Gastroesophageal sphincter (tissue), 4 donors: ENCODE results near the gene C1GALT1. TPM values are rescaled to one million over a fixed set of nuclear protein-coding genes. Genes with fewer than 3 reads are reported as not detected.
"Not testable (repeated sequence)": the region's sequence is repeated elsewhere in the genome, so short reads cannot be mapped to it uniquely, and the experiment has no call there.

Experiments
- ATAC-seq: fragments of 150-250 bp; one replicate; pipeline ENCODE4 v1.9.1; 2016; ENCODE audit warnings: mild to moderate bottlenecking, moderate library complexity
- H3K27ac ChIP-seq, 4 donors: fragments of 200-600 bp; sonication (generic) in 3 of 4; 1 replicate in 3 of 4; 2 replicates in 1 of 4; pipeline ENCODE4 v1.5.1; 2016 to 2019
- H3K27me3 ChIP-seq: fragments of 200-600 bp; sonication (generic); one replicate; pipeline ENCODE4 v1.5.1; 2019
- H3K36me3 ChIP-seq, 2 donors: fragments of 200-600 bp; sonication (generic); one replicate each; pipeline ENCODE4 v1.5.1; 2019; ENCODE audit warnings: control low read depth in 1 of 2
- H3K4me1 ChIP-seq, 3 donors: fragments of 200-600 bp; sonication (generic); 1 replicate in 2 of 3; 2 replicates in 1 of 3; pipeline ENCODE4 v1.5.1; 2016 to 2019; ENCODE audit warnings: control low read depth in 2 of 3
- H3K4me3 ChIP-seq, 2 donors: fragments of 200-600 bp; sonication (generic); one replicate each; pipeline ENCODE4 v1.5.1; 2019; ENCODE audit warnings: mild to moderate bottlenecking in 1 of 2, moderate library complexity in 1 of 2
- H3K9me3 ChIP-seq, 3 donors: fragments of 200-600 bp; sonication (generic); one replicate each; pipeline ENCODE4 v1.5.1; 2017 to 2019; ENCODE audit warnings: control low read depth in 2 of 3
- EP300 ChIP-seq: sonication (generic); formaldehyde crosslinking; IDR thresholded peaks from one replicate; pipeline ENCODE4 v1.6.1; 2017; ENCODE audit warnings: antibody characterized with exemption, mild to moderate bottlenecking
- POLR2A ChIP-seq, 2 donors: fragments of 450-650 bp; IDR thresholded peaks; one replicate each; pipeline ENCODE4 v1.6.1; 2017; ENCODE audit warnings: antibody characterized with exemption in 2 of 2, mild to moderate bottlenecking in 2 of 2, moderate library complexity in 1 of 2
- POLR2AphosphoS5 ChIP-seq: sonication (generic); formaldehyde crosslinking; IDR thresholded peaks from one replicate; pipeline ENCODE4 v1.6.1; 2017; ENCODE audit warnings: antibody characterized with exemption
- WGBS, 2 donors: methylation state at CpG; one replicate each; pipeline ENCODE4 v1.1.5; 2018; ENCODE audit warnings: low coverage in 1 of 2; 5-methylcytosine and 5-hydroxymethylcytosine counted together
- total RNA-seq, 4 donors: library from RNA; depleted of rRNA; stranded (reverse); fragments of >200 nt; gene quantifications; one replicate each; pipeline ENCODE4 v1.1.0, GENCODE V29; 2016
- TF ChIP-seq, protein P1 (sequence below), 4 experiments: fragments of 200-600 bp in 2 of 4; fragments of 450-650 bp in 2 of 4; sonication (generic) in 1 of 4; IDR thresholded peaks; one replicate each; pipeline ENCODE4 v1.5.1; 2017 to 2019; ENCODE audit warnings: antibody characterized with exemption in 4 of 4, mild to moderate bottlenecking in 2 of 4, moderate library complexity in 2 of 4

C1GALT1 gene
- total RNA-seq, 4 donors from 2014 or later = 11.7 to 34.6 (median 12.7) TPM

DNA sequence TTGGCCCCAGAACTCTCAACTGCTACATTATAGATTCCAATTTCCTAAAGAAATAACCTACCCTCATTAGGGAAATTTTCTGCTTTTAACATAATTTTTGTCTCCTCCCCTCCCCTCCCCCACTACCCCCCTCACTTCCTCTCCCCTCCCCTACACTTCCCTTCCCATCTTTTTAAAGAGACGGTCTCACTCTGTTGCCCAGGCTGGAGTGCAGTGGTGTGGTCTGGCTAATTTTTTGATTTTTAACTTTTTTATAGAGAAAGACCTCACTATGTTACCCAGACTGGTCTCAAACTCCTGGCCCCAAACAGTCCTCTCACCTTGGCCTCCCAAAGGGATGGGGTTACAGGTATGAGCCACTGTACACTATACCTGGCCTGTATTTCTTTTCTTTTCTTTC is 30.5 kb upstream of the C1GALT1 start:
- H3K9me3 ChIP-seq = no peaks in the 10 kb centered on the region
- no peaks in the 10 kb centered on the region for H3K27me3 ChIP-seq
- TF ChIP-seq POLR2AphosphoS5 = no peak
- TF ChIP-seq, protein P1, sequence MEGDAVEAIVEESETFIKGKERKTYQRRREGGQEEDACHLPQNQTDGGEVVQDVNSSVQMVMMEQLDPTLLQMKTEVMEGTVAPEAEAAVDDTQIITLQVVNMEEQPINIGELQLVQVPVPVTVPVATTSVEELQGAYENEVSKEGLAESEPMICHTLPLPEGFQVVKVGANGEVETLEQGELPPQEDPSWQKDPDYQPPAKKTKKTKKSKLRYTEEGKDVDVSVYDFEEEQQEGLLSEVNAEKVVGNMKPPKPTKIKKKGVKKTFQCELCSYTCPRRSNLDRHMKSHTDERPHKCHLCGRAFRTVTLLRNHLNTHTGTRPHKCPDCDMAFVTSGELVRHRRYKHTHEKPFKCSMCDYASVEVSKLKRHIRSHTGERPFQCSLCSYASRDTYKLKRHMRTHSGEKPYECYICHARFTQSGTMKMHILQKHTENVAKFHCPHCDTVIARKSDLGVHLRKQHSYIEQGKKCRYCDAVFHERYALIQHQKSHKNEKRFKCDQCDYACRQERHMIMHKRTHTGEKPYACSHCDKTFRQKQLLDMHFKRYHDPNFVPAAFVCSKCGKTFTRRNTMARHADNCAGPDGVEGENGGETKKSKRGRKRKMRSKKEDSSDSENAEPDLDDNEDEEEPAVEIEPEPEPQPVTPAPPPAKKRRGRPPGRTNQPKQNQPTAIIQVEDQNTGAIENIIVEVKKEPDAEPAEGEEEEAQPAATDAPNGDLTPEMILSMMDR (IDR thresholded peaks at IDR 0.05) = no peak
- TF ChIP-seq POLR2A (IDR thresholded peaks at IDR 0.05) = no peak
- no peak for TF ChIP-seq EP300
- no peak overlapping the region for H3K4me3 ChIP-seq
- no peaks in the 10 kb centered on the region for H3K36me3 ChIP-seq
- WGBS, 2 donors = 67% methylated on average over 1 of the region's 1 CpG; no CpG with 5 or more reads in 1 of the 2 donors
- ATAC-seq = no peak
- no peak overlapping the region for H3K27ac ChIP-seq
- no peaks in the 10 kb centered on the region for H3K4me1 ChIP-seq

DNA sequence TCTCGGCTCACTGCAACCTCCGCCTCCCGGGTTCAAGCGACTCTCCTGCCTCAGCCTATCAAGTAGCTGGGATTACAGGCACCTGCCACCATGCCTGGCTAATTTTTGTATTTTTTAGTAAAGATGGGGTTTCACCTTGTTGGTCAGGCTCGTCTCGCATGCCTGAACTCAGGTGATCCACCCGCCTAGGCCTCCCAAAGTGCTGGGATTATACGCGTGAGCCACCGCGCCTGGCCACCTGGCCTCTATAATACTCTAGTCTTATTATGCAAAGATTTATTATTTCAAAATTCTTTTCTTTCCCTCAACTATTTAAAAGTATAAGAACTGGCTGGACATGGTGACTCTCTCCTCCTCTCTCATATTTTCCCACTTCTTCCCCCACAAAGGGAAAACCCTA is 30.0 kb upstream of the C1GALT1 start:
- Histone ChIP-seq H3K27me3 (no peaks in the 10 kb centered on the region), H3K4me3 (no peak overlapping the region), H3K27ac (no peak overlapping the region), H3K36me3 (no peaks in the 10 kb centered on the region), H3K9me3 (no peaks in the 10 kb centered on the region), H3K4me1 (no peaks in the 10 kb centered on the region)
- no peak for ATAC-seq
- TF ChIP-seq, protein P1 (IDR thresholded peaks at IDR 0.05) = no peak
- TF ChIP-seq POLR2AphosphoS5 (no peak), EP300 (no peak), POLR2A (IDR thresholded peaks at IDR 0.05) (no peak)
- WGBS, 2 donors = 92 to 98% methylated on average over 7 to 11 of the region's 11 CpGs

DNA sequence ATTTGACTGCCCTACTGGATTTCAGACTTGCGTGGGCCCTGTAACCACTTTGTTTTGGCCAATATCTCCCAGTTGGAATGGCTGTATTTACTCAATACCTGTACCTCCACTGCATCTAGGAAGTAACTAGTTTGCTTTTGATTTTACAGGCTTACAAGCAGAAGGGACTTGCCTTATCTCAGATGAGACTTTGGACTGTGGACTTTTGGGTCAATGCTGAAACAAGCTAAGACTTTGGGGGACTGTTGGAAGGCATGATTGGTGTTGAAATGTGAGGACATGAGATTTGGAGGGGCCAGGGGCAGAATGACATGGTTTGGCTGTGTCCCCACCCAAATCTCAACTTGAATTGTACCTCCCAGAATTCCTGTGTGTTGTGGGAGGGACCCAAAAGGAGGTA is 28.0 kb upstream of the C1GALT1 start:
- not testable (repeated sequence) for H3K27me3 ChIP-seq, H3K36me3 ChIP-seq, H3K27ac ChIP-seq, H3K9me3 ChIP-seq, ATAC-seq, H3K4me1 ChIP-seq, H3K4me3 ChIP-seq
- WGBS, 2 donors = 100% methylated on average over 1 of the region's 1 CpG; no CpG with 5 or more reads in 1 of the 2 donors

DNA sequence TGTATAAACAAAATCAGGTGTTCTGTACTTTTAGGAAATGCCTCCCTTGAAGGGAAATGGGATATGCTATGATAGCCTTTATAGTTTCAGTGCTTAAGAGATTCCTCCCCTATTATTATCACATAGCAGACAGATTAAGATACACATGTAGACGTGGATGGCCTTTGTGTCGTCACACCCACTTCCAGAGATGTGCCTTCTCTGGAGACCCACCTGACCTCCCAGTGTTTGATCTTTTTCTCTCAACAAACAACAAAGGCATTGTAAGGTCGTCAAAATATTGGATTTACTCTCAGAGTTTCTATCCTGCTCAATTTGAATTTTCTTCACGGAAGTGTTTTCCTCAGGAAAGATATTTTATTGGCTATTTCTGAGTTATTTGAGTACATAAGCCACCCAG is 25.7 kb upstream of the C1GALT1 start:
- no peaks in the 10 kb centered on the region for H3K9me3 ChIP-seq
- H3K4me3 ChIP-seq = no peak overlapping the region
- no peaks in the 10 kb centered on the region for H3K4me1 ChIP-seq
- H3K27me3 ChIP-seq = no peaks in the 10 kb centered on the region
- TF ChIP-seq POLR2AphosphoS5 (no peak), POLR2A (IDR thresholded peaks at IDR 0.05) (no peak), EP300 (no peak)
- TF ChIP-seq, protein P1 (IDR thresholded peaks at IDR 0.05) = no peak
- ATAC-seq = no peak
- no peaks in the 10 kb centered on the region for H3K36me3 ChIP-seq
- H3K27ac ChIP-seq = no peak overlapping the region
- 45 to 64% methylated on average over 4 of the region's 4 CpGs for WGBS, 2 donors

DNA sequence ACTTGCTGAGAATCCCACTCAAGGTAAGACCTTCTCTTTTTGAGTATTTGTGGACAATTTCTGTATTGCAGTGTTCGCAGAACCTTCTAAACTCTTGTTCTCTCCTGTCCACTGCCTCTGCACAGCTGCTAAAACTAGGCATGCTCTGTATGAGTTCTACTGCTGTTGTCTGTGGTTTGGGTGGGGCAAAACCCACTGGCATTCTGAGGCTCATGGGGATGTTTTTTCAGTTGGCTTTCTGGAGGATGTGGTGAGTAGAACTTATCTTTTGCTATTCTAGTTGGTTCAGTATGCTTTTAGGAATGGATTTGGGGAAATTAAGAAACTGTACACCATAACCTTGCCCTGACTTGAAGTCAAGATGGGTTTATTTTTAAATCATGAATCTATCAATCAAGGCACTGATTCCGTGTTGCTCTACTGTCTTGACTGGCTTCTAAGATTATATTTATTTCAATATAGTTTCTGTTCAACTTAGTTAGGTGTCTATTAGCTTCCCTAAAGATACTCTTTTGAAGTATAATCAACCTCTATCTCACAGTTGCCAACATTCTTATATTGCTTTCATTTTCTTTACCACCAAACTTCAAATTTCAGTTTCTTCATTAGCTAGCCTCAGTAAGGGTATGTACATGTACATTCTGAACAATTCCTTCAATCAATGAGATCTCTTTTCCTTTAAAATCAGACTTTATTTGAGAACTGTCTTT is 25.0 kb upstream of the C1GALT1 start:
- no peaks in the 10 kb centered on the region for H3K4me1 ChIP-seq
- TF ChIP-seq POLR2A (IDR thresholded peaks at IDR 0.05) (no peak), POLR2AphosphoS5 (no peak), EP300 (no peak)
- TF ChIP-seq, protein P1 (IDR thresholded peaks at IDR 0.05) = no peak
- H3K36me3 ChIP-seq = no peaks in the 10 kb centered on the region
- no peak overlapping the region for H3K4me3 ChIP-seq
- no peaks in the 10 kb centered on the region for H3K27me3 ChIP-seq
- H3K9me3 ChIP-seq = no peaks in the 10 kb centered on the region
- no peak overlapping the region for H3K27ac ChIP-seq
- 61 to 62% methylated on average over 2 of the region's 2 CpGs for WGBS, 2 donors
- ATAC-seq = no peak
